Effector CD4-positive, alpha-beta T cell (primary cell): Measurements from ENCODE around the gene KRT37.
"Not testable (repeated sequence)": the region's sequence is repeated elsewhere in the genome, so short reads cannot be mapped to it uniquely, and the experiment has no call there.

ENCODE experiments used
- DNase-seq: peaks from one replicate; pipeline ENCODE4 v3.0.0-alpha.2; 2020

KRT37 gene

DNA sequence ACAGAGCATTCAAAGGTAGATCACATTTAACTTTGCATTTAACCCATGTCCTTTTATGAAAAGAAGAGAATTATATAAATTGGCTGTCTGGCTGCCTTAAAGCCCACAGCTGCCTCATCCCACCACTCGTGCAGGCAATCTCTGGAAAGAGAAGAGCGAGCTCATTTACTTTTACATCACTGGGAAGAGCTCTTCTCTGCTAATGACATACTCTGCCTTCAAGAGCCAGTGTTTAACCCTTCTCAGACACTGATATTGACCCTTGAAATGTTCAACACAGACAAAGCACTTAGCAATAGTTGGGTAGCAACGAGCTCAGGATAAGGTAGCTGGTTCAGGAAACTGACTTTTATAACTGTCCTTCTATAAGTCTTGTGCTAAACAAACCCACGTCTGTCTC, 9.6 kb upstream of the KRT37 start:
- no peak for DNase-seq

DNA sequence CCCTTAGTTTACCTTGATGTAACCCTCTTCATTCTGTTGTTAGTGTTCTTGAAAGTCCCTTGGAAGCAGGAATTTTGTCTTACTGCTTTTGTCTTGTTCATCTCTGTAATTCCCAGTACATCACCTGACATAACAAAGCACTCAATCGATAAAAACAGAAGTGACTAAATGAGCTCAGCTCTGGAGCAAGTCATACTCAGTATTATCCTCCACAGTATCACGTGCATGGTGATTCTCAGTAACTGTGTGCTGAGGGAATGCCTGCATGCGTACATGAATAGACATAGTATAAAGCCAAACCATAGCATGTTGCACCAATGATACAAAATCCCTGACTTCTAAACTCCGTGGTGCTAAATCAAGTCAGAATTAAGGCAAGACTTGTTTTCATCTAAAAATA, 9.2 kb upstream of the KRT37 start:
- DNase-seq: no peak

DNA sequence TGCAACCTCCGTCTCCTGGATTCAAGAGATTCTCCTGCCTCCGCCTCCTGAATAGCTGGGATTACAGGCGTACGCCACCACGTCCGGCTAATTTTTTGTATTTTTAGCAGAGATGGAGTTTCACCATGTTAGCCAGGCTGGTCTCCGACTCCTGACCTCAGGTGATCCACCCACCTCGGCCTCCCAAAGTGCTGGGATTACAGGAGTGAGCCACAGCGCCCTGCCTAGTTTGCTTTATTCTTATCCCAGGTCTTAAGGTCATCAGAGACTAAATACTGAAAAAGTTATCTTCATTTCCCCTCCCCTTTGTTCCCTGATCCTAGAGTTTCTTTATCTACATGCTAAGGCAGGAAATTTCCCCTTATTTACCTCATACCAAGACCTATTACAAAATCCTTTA, 6.0 kb upstream of the KRT37 start:
- not testable (repeated sequence) for DNase-seq

DNA sequence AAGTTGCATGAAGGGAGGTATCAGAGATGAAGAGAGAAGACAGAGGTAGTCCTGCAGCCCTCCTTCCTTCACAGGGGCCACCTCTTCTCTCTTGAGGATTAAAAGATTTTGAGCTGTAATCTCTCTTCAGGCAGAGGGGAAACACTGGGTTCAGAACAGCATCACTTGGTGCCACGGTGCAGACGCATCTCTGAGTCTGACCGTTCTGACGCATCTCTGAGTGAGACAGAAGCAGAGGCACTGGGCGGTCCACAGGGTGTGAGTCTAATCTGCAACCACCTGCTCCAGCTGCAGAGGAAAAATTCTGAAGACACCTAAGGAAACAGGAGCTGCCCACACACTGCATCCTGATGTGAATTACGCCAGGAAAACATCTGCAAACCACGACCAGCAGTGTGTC, 5.3 kb upstream of the KRT37 start:
- no peak for DNase-seq

DNA sequence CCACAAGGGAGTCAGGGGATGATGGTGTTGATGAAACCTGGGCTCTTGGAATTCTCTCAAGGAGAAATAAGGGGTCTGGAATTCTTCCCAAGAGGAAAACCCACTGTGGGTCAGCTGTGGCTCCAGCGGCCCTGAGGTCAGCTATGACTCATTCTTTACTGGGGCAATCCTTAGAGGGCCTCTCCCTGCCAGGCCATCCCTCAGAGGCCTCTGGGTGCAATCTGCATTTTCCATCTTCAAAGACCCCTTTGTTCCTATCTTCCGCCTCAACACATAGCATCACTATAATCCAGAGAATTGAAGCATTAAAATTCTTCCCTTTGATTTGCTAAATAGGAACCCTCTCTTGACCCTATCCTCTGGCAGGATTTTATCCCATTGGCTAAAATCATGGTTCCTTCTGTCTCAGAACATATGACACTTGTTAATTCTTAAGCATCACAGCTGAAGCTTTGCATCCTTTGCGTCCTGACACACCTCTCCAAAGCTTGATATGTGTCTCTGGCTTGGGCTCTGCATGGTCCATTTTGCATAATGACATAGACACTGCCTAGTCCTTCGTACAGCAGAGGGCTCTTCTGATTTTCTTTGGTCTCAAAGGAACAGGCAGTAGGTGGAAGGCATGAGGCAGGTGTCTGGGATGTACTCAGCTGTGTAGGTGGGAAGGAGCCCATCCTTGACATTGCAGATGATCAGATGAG, 4.4 kb upstream of the KRT37 start:
- DNase-seq: no peak

DNA sequence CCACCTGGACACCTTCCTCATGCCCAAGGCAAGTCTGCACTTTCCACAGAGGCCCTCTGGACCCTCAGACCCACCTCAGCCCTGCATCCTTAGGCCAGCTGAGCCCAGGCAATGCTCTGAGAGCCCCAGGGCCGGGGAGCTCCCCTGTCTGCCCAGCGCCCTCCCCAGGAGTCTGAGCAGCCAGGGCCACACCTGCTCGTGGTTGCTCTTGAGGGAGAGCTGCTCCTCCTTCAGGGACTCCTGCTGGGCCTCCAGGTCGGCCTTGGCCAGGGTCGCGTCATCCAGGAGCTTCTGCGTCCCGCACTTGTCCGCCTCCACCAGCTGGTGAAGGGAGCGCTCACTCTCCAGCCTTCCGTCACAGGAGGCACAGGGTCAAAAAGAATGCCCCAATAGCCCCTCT, 1.8 kb downstream of the KRT37 start:
- DNase-seq: not testable (repeated sequence)

DNA sequence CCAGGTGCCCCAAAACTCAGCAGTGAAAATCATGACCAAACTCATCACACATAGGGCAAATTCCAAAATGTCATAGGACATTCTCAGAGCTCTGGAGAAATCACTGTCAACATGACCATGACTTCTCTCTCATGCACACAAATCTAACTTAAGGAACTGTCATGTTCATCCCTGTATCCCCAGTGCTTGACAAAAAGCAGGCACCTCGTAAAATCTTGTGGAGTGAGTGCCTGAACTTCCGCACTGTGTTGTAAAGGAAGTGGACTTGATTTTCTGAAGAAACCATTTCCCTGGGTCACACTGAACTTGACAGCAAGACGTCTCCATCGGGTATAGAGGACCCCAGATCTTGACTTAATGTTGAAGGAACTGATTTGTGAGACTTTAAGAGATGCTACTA, 2.8 kb downstream of the KRT37 start:
- DNase-seq: no peak

DNA sequence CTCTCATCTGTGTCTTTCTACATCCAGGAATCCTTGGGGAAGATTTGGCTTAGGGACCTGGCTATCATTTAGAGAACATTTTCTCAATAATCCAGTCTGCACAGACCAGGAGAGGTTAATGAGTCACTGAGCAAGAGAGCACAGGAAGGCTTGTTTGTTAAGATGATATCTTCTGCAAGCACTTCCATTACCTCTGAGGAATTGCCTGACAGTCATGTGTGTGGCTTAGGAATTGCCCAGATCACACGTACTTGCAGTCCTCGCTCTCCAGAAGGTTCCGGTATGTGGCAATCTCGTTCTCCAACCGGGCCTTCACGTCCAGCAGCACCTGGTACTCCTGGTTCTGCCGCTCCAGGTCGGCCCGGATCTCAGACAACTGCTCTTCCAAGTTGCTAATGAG, 3.3 kb downstream of the KRT37 start:
- DNase-seq: no peak

DNA sequence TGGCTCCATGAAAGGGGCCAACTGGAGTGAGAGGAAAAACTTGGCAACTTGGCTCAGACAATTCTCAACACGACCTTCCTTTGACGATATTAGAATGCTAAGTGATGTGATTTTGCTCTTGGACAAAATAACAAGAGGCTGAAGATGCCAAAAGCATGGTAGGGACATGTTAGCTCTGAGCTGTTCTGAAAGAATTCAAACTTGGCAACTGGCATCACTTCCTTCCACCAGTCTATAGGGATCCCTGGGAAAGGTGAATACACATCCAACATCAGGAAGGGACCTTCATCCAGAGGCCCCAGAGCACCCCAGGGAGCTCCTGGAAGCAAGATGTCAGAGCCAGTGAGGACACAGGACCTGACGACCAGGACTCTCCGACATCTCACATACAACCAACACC, 4.3 kb downstream of the KRT37 start:
- DNase-seq: no peak

DNA sequence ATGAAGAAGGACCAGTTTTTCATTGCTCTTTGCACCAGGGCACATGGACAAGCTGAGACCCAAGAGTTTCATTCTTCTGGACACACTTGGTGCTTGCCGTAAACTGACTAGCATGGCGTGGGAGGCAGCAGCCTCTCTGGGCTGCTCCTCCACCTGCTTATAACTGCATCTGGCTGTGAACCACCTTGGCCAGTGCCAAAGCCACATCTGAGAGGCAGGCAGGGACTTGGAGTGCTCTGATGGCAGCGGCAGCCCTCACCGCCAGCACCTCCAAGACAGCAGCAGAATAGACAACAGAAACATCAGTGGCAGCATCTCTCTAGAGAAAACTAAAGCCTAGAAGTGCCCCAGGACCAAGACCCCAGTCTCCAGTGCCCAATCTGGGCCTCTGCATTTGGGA, 4.7 kb downstream of the KRT37 start:
- DNase-seq: no peak

DNA sequence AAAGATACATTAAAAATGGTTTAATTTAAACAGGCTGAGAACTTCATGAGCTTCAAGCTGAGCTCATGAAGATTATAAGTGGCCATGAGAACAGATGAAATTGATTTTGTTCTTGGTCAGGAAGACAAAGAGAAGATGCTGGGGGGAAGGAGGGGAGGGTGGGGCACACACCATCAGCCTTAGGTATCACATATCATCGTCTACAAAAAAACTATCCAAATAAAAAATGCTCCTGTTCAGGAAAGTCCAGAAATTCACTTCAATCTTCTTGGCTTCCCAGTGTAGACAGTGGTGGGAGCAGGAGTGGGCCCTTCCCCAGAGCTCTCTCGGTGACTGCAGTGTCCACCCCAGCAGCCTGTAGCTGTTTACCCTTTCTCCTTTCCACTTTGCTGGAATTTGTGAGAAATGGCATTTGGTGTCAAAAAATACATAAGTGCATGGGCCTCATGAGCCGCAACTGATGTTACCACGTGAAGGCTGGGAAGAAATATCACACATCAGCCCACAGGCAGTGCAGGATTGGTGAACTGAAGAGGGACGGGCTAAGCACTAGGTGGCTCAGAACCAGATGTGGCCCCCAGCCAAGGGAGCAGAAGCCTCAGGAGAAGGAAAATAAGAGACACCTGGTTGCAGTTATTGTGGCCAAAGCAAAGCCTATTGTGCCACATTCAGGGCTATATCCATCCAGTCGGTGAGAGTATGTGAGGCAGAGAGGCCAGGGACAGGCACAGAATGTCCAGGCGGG, 6.1 kb downstream of the KRT37 start:
- no peak for DNase-seq

DNA sequence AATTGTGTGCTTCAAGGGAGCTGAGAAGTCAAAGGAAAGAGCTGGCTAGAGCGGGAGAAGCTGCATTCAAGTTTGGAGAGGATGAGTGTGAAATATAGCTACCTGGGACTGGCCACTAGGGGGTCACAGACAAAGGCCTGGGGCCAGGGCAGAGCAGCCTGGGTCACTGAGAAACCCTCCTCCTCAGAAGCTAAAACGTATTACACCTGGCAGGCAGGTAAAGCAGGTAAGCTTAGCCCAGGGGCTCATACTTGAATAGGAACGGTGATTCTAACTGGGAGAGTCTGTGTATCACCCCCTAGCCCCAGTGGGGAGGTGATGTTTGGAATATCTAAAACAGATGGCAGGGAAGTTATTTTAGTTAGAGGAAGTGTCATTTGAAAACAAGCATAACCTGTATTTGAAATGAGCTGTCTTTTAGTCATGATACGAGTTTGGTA, 6.8 kb downstream of the KRT37 start:
- no peak for DNase-seq

DNA sequence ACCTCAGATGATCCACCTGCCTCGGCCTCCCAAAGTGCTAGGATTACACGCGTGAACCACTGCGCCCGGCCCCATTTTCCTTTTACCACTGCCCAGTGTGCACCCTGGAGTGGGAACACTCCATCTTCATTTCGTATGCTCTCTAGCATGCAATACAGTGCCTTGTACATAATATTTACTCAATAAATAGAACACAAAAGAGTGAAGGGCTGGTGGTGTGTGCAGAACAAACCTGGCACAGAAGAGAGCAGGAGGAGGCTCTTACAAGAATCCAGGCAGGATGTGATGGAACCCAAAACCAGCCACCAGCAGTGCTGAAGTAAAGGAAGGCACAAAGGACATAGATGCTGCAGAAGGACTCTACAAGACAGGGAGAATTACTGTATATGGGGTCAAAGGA, 7.3 kb downstream of the KRT37 start:
- DNase-seq: no peak

DNA sequence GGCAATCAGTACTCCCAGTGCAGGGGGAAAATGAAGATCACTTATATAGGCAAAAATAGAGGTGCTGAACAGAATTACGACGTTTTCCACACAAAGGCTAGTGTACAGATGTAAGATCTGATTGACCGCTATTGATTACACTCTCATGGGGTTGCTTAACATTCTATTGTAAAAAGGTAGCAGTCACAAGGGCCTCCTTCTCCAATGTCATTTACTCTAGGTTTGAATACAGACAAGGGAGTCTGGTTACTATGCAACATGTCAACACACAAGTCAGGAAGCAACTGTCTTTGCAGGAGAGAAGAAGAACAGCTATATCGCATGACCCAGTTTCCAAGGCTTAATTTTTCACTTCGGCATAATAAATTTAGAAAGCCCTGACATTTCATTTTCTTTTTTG, 7.9 kb downstream of the KRT37 start:
- DNase-seq: no peak

DNA sequence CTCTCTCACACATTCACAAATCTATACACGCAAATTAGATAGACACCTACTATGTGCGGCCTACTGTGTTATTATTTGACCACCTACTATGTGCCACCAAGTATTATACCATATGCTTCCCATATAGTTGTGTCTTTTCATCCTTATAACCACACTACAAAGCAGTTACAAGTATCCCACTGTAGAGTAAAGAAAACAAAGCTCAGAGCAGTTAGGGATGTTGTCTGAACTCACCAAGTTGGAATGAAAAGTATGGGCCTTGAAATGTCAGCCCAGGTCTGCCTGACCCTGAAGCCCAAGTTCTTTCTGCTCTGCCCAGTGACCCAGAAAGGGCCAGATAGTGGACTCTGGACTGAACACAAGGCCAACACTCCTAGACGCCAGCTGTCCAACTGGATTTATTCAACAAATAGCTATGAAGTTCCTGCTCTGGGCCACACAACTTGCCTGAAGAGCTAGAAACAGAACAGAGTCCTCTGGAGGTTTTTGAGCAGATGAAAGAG, 8.5 kb downstream of the KRT37 start:
- no peak for DNase-seq

DNA sequence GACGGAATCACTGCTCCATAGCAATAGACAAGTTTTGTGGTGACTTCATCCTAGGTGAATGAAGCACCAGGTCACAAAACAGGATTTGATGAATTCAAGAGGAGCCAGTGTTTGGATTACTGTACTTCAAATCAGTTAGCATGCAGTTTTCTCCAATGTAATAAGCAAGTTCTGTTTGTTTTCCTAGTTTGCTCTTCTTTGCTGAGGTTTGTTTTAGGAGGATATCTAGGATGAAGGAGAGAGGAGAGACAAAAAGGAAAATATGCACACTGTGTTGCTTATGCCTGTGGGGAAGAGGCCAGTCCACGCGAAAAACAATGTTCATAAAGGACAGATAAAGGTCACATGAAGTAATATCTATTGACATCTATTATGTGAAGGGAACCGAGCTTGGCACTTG, 9.0 kb downstream of the KRT37 start:
- DNase-seq: no peak

DNA sequence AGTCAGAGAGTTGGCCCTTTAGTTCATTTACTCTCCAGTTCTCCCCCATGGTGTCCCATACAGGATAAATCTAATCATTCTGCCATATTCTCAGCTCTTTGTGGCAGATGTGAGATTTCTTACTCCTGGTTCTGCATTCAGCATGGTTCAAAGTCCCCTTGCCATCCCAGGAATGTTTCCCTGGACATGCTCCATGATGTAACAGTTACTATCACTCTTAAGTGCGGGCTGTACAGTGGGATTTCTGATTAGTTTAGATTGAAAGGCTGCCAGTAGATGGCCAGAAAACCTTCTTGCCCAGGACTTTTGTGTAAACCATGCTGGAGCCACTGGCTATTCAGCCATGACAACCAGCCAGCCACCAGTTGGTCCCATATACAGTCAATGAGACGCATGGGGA, 10.4 kb downstream of the KRT37 start:
- no peak for DNase-seq

DNA sequence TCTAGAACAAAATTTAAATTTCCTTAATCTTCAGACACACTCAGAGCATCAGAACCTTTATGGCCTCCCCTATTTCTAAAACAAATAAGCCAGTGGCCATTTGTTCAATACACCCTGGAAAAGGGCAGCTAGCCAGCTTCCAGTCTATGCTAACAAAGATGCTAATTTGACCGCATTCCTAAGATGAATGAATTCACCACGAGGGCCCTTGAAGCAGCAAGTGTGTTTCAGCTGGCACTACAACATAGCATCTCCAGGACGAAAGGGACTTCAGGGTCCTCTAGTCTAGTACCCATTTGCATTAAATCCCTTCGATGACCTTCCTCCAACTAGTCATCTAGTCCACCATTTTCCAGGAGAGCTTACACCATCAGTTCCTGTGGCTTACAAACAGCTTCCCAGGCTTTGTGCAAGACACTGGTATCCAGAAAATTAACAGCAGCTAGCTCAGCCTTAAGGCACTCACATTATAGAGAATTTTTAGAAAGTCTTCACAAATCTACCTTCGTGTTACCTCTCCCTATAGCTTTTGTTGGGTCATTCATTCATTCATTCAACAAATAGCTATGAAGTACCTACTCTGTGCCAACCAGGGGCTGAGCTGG, 10.9 kb downstream of the KRT37 start:
- no peak for DNase-seq

DNA sequence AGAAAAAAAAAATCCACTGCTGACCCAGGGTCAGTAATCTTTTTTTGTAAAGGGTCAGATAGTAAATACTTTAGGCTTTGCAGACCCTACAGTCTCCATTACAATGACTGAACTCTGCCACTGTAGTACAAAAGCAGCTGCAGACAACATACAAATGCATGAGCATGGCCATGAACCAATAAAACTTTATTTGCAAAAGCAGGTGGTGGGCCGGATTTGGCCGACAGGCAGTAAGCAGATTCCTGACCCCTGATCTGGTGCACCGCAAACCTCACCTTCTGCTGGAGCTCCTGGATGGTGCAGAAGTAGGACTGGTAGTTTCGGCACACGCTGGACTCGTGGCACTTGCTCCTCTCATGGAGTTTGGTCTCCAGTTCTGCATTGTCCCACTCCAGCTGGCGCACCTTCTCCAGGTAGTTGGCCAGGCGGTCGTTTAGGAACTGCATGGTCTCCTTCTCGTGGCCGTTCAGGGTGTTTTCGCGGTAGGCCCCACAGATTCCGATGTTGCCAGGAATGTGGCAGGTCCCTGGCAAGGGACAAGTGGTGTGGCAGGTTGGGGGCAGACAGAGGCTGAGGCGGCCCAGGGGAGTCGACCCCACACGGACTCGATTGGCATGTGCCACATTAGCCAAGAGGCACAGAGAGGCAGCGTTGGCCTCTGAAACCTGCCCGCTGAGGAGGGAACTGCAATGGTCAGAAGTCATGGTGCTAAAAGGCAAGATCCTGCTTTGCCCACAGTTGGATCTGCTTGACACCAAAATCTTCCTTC, 13.1 kb downstream of the KRT37 start:
- DNase-seq: no peak

DNA sequence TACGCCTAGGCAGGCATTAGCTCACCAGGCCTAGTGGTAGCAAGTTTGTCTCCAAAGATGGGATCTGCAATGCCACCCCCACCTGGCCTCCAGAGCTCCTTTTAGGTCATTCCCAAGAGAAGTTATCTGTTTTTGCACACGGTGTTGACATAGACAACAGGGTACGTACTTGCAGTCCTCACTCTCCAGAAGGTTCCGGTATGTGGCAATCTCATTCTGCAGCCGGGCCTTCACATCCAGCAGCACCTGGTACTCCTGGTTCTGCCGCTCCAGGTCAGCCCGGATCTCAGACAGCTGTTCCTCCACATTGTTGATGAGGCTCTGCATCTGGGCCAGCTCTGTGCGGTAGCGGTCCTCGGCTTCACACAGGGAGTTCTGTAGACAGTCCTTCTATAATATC, 17.2 kb downstream of the KRT37 start:
- DNase-seq: no peak

DNA sequence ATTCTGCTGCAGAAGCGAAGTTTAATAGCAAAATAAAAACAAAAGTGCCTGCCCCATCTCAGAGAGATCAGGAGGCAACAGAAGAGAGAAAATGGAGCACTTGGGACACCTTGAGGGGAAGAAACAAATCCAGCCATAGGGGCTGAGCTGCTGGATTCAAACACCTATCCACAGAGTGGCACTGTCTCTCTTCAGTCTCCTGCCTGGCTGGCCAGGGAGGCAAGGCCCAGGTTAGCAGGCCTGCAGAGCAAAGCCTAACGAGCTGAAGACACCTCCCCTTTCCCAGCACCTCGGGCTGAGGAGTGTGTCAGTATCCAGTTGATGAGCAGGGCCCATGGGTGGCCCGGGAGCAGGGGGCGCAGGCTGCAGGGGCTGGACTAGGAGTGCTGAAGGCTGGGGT, 18.2 kb downstream of the KRT37 start:
- no peak for DNase-seq

DNA sequence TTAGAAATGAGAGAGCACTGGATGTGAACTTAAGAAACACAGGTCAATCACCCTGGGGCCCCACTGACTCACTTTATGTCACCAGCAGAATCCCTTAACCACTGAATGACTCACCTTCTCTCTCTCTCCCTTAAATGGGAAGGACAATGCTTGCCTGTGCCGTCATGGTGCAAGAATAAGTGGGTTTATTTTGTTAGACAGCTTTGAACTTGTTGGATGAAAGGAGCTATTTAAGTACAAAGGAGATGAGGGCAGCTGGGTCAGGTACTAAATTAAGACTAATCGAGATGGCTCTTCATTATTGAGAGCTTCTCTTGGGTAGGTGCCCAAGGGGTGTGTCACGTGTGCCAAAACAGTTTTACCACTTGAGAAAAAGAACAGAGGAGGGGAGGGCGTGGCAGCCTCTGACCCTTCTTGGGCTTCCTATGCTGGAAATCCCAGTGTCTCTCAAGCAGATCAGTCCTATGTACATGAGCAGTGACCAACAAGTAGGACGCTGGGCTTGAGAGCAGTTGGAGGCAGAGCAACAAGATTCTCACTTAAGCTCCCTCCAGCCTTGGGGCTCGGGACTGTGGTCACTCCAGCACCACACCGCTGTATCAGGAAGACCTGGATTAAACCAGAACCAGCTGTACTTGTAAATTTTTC, 20.2 kb downstream of the KRT37 start:
- DNase-seq: no peak
